ENCODE measurements around the gene RNPEPL1. TPM values are rescaled to one million over a fixed set of nuclear protein-coding genes. Genes with fewer than 3 reads are reported as not detected.
A peak's percentile ranks its signal among the peaks of the same experiment; 100 is the strongest.

Gene RNPEPL1
- total and polyA plus RNA-seq, 2 experiments from 2014 or later = 6.0 to 21.0 TPM

- no peak for TF ChIP-seq ZNF462 (CRISPR knock-in tag; IDR thresholded peaks at IDR 0.05)
- TF ChIP-seq ETS1 (IDR thresholded peaks at IDR 0.05) = no peak
Observed at GRCh38 chr2:240557808-240558207, 10.5 kb upstream of the RNPEPL1 start, which contains the start of gene ANKMY1 (continued).

GRCh38 chr2:240558236-240558761, 10.0 kb upstream of the RNPEPL1 start:
- peak; percentile 68 for DNase-seq (ENCODE audit: low spot score)
- Histone ChIP-seq H3K27me3 (ENCODE audit: insufficient read depth) (peaks cover 24% of the 10 kb centered on the region), H3K79me2 (replicated peaks; ENCODE audit: insufficient read depth) (peaks cover 9% of the 10 kb centered on the region; the same call in 1 of the 2 replicates), H4K20me1 (replicated peaks; ENCODE audit: insufficient read depth) (no peaks in the 10 kb centered on the region), H2AFZ (peak overlapping the region; percentile 32; the same call in 1 of the 2 replicates), H3K9me2 (ENCODE audit: insufficient read depth) (peaks cover 6% of the 10 kb centered on the region), H3F3A (replicated peaks; ENCODE audit: low read depth) (0 out of 2 replicates have a peak, but pooled peaks cover 5% of the 10 kb centered on the region), H3K36me3 (ENCODE audit: insufficient read depth) (no peaks in the 10 kb centered on the region), H3K4me3 (peak overlapping the region; percentile 56; the same call in 1 of the 2 replicates), H3K27ac (ENCODE audit: low read depth) (no peak overlapping the region), H3K4me2 (peak overlapping the region; percentile 71), H3K4me1 (ENCODE audit: insufficient read depth) (peaks cover 15% of the 10 kb centered on the region)
- H3K36me3 Mint-ChIP-seq (ENCODE audit: low read depth) = peaks cover 8% of the 10 kb centered on the region; the same call in 2 of the 3 replicates
- peaks cover 32% of the 10 kb centered on the region for H3K27me3 Mint-ChIP-seq (ENCODE audit: insufficient read depth, low read depth, poor library complexity)
- no peaks in the 10 kb centered on the region; the same call in 2 of the 3 replicates for H3K9me3 Mint-ChIP-seq
- H3K4me3 Mint-ChIP-seq = peak overlapping the region; percentile 59
- H3K4me1 Mint-ChIP-seq = peaks cover 26% of the 10 kb centered on the region
- H3K27ac Mint-ChIP-seq = no peak overlapping the region
- peak; percentile 1 for ATAC-seq
- TF ChIP-seq ZNF462 (CRISPR knock-in tag; IDR thresholded peaks at IDR 0.05) = no peak
- no peak for TF ChIP-seq NANOG (IDR thresholded peaks at IDR 0.05; ENCODE audit: borderline replicate concordance)
- no peak for TF ChIP-seq STAT1 (IDR thresholded peaks at IDR 0.05; ENCODE audit: unreplicated experiment)
- no peak for TF ChIP-seq ZNF114 (CRISPR knock-in tag; IDR thresholded peaks at IDR 0.05)
- no peak for TF ChIP-seq ZNF331 (CRISPR knock-in tag; IDR thresholded peaks at IDR 0.05; ENCODE audit: low read depth)
- no peak for TF ChIP-seq ETS1 (IDR thresholded peaks at IDR 0.05)
